HG03196 (cell line): ENCODE results near the gene SLAMF7.

Experiments
- ATAC-seq: cut with Tn5 transposase; IDR thresholded peaks from one replicate; pipeline ENCODE4 v1.9.1; 2021; ENCODE audit not compliant: unreplicated experiment

Gene SLAMF7

DNA sequence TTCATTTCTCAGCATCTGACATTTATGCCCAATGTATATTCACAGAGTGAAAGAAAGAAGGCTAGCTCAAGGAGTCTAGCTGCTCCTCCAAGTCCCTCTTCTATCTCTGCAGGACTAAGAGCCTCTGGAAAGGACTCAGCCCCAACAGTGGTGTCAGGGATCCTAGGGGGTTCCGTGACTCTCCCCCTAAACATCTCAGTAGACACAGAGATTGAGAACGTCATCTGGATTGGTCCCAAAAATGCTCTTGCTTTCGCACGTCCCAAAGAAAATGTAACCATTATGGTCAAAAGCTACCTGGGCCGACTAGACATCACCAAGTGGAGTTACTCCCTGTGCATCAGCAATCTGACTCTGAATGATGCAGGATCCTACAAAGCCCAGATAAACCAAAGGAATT, 60.6 kb downstream of the SLAMF7 start:
- ATAC-seq = no peak

DNA sequence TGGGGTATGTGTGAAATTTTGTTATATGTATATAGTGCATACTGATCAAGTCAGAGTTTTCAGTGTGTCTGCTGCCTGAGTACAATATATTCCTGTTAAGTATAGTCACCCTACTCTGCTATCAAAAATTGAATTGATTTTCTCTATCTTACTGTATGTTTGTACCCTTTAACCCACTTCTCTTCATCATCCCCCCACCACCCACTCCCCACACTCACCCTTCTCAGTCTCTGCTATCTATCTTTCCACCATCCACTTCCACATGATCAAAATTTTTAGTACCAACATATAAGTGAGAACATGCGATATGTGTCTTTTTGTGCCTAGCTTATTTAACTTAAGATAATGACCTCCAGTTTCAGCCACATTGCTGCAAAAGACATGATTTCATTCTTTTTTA, 61.1 kb downstream of the SLAMF7 start:
- no peak for ATAC-seq

DNA sequence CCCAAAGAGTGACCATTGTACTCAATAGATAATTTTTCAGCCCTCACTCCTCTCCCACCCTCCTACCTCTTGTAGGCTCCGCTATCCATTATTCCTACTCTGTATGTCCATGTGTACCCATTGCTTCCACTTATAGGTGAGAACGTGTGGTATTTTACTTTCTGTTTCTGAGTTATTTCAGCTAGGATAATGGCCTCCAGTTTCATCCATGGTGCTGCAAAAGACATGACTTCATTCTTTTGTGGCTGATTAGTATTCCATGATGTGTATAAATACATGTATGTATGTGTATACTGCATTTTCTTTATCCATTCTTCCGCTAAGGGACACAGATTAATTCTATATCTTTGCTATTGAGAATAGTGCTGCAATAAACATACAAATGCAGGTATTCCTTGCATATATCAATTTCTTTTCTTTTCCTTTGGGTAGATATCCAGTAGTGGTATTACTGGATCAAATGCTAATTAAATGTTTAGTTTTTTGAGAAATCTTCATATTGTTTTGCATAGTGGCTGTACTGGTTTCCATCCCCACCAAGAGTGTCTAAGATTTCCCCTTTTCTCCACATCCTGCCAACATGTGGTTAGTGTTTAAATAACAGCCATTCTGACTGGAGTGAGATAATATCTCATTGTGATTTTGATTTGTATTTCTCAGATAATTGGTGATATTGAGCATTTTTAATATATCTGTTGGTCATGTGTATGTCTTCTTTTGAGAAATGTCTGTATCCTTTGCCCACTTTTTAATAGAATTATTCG, 61.8 kb downstream of the SLAMF7 start:
- ATAC-seq = no peak

DNA sequence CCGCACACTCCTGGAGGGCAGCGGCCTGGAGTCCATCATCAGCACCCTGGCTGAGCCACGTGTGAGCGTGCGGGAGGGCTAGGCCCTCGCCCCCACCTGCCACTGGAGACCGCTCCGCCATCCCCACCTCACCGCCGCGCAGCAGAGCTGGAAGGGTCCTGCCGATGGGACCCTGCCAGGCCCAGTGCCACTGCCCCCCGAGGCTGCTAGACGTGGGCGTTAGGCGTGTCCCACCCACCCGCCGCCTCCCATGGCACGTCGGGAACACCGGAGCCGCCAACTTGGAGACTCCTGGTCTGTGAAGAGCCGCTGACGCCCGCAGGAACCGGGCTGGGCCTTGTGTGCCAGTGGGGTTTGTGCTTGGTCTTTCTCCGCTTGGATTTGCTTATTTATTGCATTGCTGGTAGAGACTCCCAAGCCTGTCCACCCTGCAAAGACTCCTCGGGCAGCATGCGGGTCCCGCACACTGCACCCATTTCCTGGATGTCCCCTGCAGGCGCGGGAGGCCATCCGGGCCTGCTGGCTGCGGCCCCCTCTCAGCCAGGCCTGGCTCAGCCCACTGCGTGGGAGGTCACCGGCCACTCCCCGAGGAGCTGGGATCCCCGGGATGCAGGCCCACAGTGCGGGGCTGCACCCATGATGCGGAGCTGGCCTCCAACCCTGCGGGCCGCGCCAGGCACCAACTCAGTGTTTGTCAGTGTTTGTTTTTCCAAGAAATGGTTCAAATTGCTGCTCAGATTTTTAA, 63.0 kb downstream of the SLAMF7 start:
- ATAC-seq = no peak
